ENCODE results near the gene NGLY1.

- TF ChIP-seq YY1 (IDR thresholded peaks at IDR 0.05; ENCODE audit: insufficient read depth, insufficient read length) (no peak), SUZ12 (IDR thresholded peaks at IDR 0.05; ENCODE audit: extremely low read depth, insufficient read depth, insufficient read length) (no peak), ZNF274 (IDR thresholded peaks at IDR 0.05; ENCODE audit: low read depth, low read length) (no peak)
Observed at GRCh38 chr3:25785826-25786225, 2.6 kb upstream of the NGLY1 start.

Measured in NT2/D1 (cell line).